HL-60 (cell line): ENCODE data around the gene CSRP3.

Experiments used
- DNase-seq, 2 experiments: peaks; one replicate each; pipeline ENCODE4 v3.0.0-alpha.2; 2010 to 2020; ENCODE audit warnings: low read depth in 1 of 2, low spot score in 1 of 2
- H3K27ac ChIP-seq: fragments of 250-450 bp; sonication (Bioruptor Pico); replicated peaks from 2 replicates; pipeline ENCODE4 v1.5.1; 2020; ENCODE audit warnings: mild to moderate bottlenecking, moderate library complexity
- H3K27me3 ChIP-seq: fragments of 250-450 bp; sonication (Bioruptor Pico); 2 replicates; pipeline ENCODE4 v1.5.1; 2021; ENCODE audit warnings: mild to moderate bottlenecking, moderate library complexity; ENCODE audit not compliant: insufficient read depth, poor library complexity, severe bottlenecking
- H3K4me3 ChIP-seq: replicated peaks from 2 replicates; pipeline ENCODE4 v1.5.1; 2011; ENCODE audit warnings: mild to moderate bottlenecking, control low read depth, low read length; ENCODE audit not compliant: insufficient read depth
- GABPA ChIP-seq: IDR thresholded peaks from 2 replicates; pipeline ENCODE4 v1.6.1; 2012; ENCODE audit warnings: low read depth
- POLR2AphosphoS5 ChIP-seq: IDR thresholded peaks from 2 replicates; pipeline ENCODE4 v1.6.1; 2012; ENCODE audit warnings: low read depth
- SPI1 ChIP-seq: IDR thresholded peaks from 2 replicates; pipeline ENCODE4 v1.6.1; 2012; ENCODE audit warnings: low read depth, mild to moderate bottlenecking, borderline replicate concordance
- TF ChIP-seq, protein P1 (sequence below): IDR thresholded peaks from one replicate; pipeline ENCODE4 v1.5.1; 2011; ENCODE audit warnings: low read length, control low read depth, inconsistent platforms; ENCODE audit not compliant: insufficient read depth
- TF ChIP-seq, protein P2 (sequence below): IDR thresholded peaks from 2 replicates; pipeline ENCODE4 v1.6.1; 2012; ENCODE audit warnings: low read depth; ENCODE audit not compliant: insufficient replicate concordance

CSRP3 gene

DNA sequence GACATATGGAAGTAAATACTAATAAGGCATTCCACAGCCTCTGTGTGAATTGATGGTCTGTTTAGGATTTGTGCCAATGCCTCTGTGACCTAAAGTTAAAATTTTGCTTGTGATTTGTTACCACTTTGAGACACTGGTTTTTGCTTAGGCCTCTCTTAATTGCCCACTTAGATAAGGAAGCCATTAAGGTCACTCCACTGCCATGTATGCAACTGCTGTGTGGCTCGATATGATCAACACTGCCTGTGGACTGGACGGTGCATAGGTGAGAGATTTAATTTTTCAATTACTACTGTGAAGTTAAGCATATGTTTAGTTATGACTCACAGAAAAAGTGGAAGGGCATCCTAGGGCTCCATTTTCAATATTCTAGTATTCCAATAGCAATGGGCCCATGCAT is 36.9 kb downstream of the CSRP3 start:
- no peak for TF ChIP-seq POLR2AphosphoS5
- TF ChIP-seq SPI1 = no peak
- no peak for TF ChIP-seq GABPA
- Histone ChIP-seq H3K27ac (no peak overlapping the region), H3K27me3 (no peaks in the 10 kb centered on the region), H3K4me3 (no peak overlapping the region)
- DNase-seq = no peak

DNA sequence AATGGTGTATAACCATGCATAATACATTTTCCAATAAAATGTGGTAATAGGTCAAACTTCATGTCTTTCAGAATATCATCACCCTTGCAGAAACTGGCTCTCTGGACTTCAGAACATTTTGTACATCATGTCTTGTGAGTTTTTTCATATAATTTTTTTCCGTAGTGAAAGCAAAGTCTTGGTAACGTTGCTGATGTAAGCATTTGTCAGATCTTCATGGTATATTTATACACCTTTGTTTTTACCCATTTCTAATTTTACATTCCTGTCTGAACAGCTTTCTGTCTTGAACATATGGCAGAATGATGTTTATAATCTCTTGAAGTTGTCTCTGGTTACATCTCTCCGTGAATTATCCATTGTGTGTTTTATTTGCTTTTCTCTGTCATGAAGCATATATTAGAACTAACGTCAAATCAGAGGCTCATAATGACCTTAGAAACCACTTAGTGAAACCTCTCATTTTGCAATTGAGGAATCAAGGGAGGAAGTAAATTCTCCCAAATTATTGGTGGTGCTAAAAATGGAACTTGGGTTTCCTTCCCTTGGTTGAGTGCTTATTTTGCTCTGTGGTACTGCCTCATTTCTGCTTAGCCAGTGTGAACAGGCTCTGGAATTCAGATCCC is 37.4 kb downstream of the CSRP3 start:
- Histone ChIP-seq H3K4me3 (no peak overlapping the region), H3K27ac (no peak overlapping the region), H3K27me3 (no peaks in the 10 kb centered on the region)
- DNase-seq = no peak
- TF ChIP-seq POLR2AphosphoS5 = no peak
- TF ChIP-seq, protein P1, sequence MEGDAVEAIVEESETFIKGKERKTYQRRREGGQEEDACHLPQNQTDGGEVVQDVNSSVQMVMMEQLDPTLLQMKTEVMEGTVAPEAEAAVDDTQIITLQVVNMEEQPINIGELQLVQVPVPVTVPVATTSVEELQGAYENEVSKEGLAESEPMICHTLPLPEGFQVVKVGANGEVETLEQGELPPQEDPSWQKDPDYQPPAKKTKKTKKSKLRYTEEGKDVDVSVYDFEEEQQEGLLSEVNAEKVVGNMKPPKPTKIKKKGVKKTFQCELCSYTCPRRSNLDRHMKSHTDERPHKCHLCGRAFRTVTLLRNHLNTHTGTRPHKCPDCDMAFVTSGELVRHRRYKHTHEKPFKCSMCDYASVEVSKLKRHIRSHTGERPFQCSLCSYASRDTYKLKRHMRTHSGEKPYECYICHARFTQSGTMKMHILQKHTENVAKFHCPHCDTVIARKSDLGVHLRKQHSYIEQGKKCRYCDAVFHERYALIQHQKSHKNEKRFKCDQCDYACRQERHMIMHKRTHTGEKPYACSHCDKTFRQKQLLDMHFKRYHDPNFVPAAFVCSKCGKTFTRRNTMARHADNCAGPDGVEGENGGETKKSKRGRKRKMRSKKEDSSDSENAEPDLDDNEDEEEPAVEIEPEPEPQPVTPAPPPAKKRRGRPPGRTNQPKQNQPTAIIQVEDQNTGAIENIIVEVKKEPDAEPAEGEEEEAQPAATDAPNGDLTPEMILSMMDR = no peak
- TF ChIP-seq GABPA = no peak
- TF ChIP-seq SPI1 = no peak
- TF ChIP-seq, protein P2, sequence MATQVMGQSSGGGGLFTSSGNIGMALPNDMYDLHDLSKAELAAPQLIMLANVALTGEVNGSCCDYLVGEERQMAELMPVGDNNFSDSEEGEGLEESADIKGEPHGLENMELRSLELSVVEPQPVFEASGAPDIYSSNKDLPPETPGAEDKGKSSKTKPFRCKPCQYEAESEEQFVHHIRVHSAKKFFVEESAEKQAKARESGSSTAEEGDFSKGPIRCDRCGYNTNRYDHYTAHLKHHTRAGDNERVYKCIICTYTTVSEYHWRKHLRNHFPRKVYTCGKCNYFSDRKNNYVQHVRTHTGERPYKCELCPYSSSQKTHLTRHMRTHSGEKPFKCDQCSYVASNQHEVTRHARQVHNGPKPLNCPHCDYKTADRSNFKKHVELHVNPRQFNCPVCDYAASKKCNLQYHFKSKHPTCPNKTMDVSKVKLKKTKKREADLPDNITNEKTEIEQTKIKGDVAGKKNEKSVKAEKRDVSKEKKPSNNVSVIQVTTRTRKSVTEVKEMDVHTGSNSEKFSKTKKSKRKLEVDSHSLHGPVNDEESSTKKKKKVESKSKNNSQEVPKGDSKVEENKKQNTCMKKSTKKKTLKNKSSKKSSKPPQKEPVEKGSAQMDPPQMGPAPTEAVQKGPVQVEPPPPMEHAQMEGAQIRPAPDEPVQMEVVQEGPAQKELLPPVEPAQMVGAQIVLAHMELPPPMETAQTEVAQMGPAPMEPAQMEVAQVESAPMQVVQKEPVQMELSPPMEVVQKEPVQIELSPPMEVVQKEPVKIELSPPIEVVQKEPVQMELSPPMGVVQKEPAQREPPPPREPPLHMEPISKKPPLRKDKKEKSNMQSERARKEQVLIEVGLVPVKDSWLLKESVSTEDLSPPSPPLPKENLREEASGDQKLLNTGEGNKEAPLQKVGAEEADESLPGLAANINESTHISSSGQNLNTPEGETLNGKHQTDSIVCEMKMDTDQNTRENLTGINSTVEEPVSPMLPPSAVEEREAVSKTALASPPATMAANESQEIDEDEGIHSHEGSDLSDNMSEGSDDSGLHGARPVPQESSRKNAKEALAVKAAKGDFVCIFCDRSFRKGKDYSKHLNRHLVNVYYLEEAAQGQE = no peak

DNA sequence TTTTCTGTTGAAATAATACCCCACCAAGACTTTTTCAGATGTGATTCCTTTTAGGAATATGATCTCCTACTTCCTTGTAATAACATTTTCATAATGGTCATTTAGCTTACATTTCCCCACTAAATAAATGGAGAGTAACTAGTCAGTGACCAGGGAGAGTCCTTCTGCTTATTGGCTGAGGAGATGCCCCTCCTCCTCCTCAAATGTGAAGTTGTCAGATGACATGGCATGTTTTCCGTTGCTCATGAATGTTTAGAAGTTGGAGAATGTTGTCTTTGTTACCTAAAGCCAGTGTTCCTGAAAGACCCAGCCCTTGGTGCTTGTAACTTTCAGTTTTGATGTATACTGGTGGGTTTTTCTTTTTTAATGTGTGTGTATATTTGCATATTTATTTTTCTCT is 38.2 kb downstream of the CSRP3 start:
- TF ChIP-seq, protein P2 = no peak
- TF ChIP-seq GABPA = no peak
- no peak for TF ChIP-seq SPI1
- TF ChIP-seq POLR2AphosphoS5 = no peak
- TF ChIP-seq, protein P1 = no peak
- no peak overlapping the region for H3K27ac ChIP-seq
- H3K4me3 ChIP-seq = no peak overlapping the region
- H3K27me3 ChIP-seq = no peaks in the 10 kb centered on the region
- no peak for DNase-seq

DNA sequence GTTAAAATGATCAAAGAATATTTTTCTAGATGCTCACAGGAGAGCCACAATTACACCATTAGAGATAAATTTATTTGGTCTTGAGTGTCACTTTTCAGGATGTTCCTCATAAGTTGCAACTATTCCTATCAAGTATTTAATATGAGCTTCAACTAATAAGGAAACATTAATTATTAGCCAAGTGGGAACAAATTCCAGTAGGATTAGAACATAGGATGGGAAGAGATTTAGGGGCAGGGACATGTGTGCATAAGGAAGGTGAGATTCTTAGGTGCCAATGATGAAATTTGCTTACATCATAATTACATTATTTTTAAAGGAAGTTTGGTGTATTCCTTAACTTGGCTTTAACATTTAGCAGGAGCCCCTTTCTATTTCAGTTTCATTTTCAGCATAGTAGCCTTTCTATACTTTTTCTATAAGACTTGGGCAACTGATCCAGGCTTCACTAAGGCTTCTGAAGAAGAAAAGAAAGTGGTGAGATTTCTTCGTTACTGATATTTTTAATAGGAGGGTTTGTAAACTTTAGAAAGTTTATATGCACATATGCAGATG is 38.8 kb downstream of the CSRP3 start:
- no peak overlapping the region for H3K4me3 ChIP-seq
- no peak for DNase-seq
- TF ChIP-seq, protein P1 = no peak
- TF ChIP-seq, protein P2 = no peak
- TF ChIP-seq POLR2AphosphoS5 = no peak
- TF ChIP-seq GABPA = no peak
- no peak for TF ChIP-seq SPI1
- no peaks in the 10 kb centered on the region for H3K27me3 ChIP-seq
- no peak overlapping the region for H3K27ac ChIP-seq
